IPS-18a (cell line): Measurements from ENCODE around the gene CLDN22.

Source experiments
- H3K27ac ChIP-seq: one replicate; pipeline ENCODE4 v1.5.1; 2013; ENCODE audit warnings: low read length
- H3K27me3 ChIP-seq: one replicate; pipeline ENCODE4 v1.6.1; 2013; ENCODE audit warnings: mild to moderate bottlenecking, low read length; ENCODE audit not compliant: control insufficient read depth, insufficient read depth
- H3K36me3 ChIP-seq: one replicate; pipeline ENCODE4 v1.6.1; 2013; ENCODE audit warnings: low read depth, low read length; ENCODE audit not compliant: control insufficient read depth
- H3K4me1 ChIP-seq: one replicate; pipeline ENCODE4 v1.6.1; 2013; ENCODE audit warnings: low read depth, low read length; ENCODE audit not compliant: control insufficient read depth
- H3K4me3 ChIP-seq: one replicate; pipeline ENCODE4 v1.5.1; 2013; ENCODE audit warnings: low read length
- H3K9ac ChIP-seq: one replicate; pipeline ENCODE4 v1.6.1; 2013; ENCODE audit warnings: mild to moderate bottlenecking, low read length, moderate library complexity
- H3K9me3 ChIP-seq: one replicate; pipeline ENCODE4 v1.6.1; 2013; ENCODE audit warnings: low read depth, low read length; ENCODE audit not compliant: control insufficient read depth

The CLDN22 gene

DNA sequence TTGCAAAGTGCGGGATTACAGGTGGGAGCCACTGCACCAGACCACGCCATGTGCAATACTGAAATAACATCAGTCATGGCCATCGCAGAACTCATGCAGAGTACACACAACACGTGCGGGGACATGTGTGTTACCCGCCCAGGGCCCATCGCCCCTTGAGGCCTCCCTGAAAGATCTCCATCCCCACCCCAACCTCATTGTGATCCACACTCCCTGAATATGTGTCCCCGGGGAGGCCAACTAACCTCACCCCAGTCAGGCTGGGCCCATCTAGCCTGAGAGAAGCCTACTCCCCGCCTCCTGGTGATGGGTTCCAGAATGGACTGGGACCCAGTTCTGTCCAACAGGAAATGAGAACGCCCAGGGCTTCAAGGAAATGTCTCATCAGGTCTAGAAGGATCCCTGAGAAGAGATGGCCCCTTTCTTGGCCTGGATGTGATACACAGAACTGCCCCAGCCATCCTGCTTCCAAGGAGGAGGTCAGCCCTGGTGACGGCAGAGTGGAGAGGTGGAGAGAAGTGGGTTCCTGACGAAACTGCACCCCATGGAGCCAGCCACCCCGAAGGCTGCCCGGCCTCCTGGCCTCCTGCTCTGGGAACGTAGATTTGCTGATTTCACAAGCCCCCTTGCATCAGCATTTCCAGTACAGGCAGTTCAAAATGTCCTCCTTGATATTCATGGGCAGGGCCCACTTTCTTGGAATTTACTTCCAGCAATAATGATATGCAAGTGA is 24.6 kb upstream of the CLDN22 start:
- H3K4me3 ChIP-seq = no peak overlapping the region
- no peaks in the 10 kb centered on the region for H3K36me3 ChIP-seq
- H3K9me3 ChIP-seq = no peaks in the 10 kb centered on the region
- H3K4me1 ChIP-seq = no peaks in the 10 kb centered on the region
- H3K9ac ChIP-seq = no peak overlapping the region
- H3K27ac ChIP-seq = no peak overlapping the region
- H3K27me3 ChIP-seq = no peaks in the 10 kb centered on the region

- H3K9me3 ChIP-seq = no peaks in the 10 kb centered on the region
- no peaks in the 10 kb centered on the region for H3K36me3 ChIP-seq
- no peaks in the 10 kb centered on the region for H3K27me3 ChIP-seq
- no peak overlapping the region for H3K27ac ChIP-seq
- no peaks in the 10 kb centered on the region for H3K4me1 ChIP-seq
- H3K9ac ChIP-seq = no peak overlapping the region
- no peak overlapping the region for H3K4me3 ChIP-seq
Measured at GRCh38 chr4:183343730-183344129, 23.7 kb upstream of the CLDN22 start.

DNA sequence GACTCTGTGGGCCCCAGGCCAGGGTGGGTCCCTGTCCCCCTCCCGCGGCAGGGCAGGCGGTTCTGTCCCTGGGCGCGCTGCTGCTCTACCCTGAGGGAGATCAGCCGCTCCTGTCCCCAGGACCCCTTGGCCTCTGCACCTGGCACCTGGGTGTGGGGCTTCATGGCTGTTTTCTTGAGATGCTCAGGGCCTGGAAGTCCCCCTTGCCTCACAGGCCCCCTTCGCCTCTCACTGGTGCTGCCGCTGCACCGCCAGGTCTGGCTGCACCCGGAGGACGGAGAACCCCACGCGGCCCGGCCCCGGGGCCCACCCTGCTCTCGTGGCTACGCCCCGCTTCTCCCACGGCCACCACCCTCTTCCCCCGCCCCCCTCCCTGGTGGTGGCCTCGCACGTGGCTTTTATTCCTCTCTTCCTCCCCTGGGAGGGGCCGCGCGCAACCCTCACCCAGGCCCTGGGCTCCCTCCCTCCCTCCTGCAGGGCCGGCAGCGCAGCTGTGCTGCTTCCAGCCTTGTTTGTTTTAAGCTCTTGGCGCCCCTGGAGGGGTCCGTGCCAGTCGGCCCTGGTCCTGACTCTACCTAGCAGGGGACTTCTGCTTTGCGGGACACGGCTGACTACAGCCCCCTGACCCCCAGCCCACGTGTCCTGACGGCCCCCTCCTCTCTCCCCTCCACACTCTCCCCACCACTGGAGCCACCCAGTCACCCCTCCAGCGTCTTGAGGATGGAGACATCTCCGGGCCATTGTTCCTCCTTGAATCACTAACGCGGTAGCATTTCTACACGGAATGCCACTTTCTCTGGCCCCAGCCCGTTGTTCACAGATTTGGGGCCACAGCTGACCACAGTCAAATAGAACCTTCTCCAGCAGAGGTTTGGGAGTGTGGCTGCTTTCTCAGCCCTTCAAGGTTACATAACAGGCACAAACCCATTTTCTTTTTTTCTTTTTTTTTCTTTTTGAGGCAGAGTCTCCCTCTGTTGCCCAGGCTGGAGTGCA is 22.8 kb upstream of the CLDN22 start:
- H3K36me3 ChIP-seq = no peaks in the 10 kb centered on the region
- no peak overlapping the region for H3K27ac ChIP-seq
- H3K9ac ChIP-seq = no peak overlapping the region
- no peaks in the 10 kb centered on the region for H3K9me3 ChIP-seq
- no peaks in the 10 kb centered on the region for H3K27me3 ChIP-seq
- H3K4me1 ChIP-seq = no peaks in the 10 kb centered on the region
- H3K4me3 ChIP-seq = no peak overlapping the region

DNA sequence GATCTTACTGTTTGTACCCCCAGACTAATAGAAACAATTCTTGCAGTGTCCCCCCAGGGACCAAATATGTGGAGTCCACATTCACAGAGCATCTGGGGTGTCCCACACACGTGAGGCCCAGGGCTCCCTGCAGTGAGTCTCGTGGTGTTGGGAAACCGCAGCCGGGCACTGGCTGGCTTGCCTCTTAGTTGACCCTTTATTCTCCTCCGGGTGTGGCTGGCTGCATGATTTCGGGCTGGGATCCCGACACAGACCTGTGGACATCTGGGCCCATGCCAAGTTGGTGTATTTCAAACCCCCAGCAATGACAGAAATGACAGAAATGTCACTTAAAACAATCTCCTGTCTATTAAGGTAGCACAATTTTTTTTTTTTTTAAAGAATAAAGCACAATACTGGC is 17.8 kb upstream of the CLDN22 start:
- H3K9me3 ChIP-seq = no peaks in the 10 kb centered on the region
- no peak overlapping the region for H3K9ac ChIP-seq
- no peak overlapping the region for H3K4me3 ChIP-seq
- H3K36me3 ChIP-seq = no peaks in the 10 kb centered on the region
- no peaks in the 10 kb centered on the region for H3K27me3 ChIP-seq
- no peak overlapping the region for H3K27ac ChIP-seq
- H3K4me1 ChIP-seq = no peaks in the 10 kb centered on the region

GRCh38 chr4:183337349-183337748 is 17.3 kb upstream of the CLDN22 start:
- Histone ChIP-seq H3K36me3 (no peaks in the 10 kb centered on the region), H3K4me1 (no peaks in the 10 kb centered on the region), H3K27ac (no peak overlapping the region), H3K9ac (no peak overlapping the region), H3K9me3 (no peaks in the 10 kb centered on the region), H3K4me3 (no peak overlapping the region), H3K27me3 (no peaks in the 10 kb centered on the region)

- H3K27ac ChIP-seq = no peak overlapping the region
- no peak overlapping the region for H3K4me3 ChIP-seq
- H3K4me1 ChIP-seq = no peaks in the 10 kb centered on the region
Measured at GRCh38 chr4:183335369-183335940, 15.4 kb upstream of the CLDN22 start.

DNA sequence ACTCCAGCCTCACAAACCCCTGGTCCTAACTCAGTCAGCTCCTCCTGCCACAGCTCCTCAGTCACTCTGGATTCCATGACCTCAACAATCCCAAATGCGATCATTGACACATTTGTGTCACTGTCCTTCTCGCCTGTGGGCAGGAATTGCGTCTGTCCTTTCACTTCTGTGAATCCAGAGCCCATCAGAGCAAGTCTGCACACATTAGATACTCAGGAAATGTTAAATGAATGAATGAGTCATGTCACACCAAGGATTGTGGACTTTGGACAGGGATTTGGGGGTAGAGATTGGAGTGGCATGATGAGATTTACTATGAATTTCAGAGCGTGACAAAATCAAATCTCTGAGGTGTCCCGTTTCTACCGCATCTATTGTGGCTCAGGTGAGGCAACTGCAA is 13.9 kb upstream of the CLDN22 start:
- Histone ChIP-seq H3K36me3 (no peaks in the 10 kb centered on the region), H3K4me1 (no peaks in the 10 kb centered on the region), H3K9me3 (no peaks in the 10 kb centered on the region), H3K27me3 (no peaks in the 10 kb centered on the region), H3K4me3 (no peak overlapping the region), H3K9ac (no peak overlapping the region), H3K27ac (no peak overlapping the region)

More at GRCh38 chr4:183335369-183335940, 15.4 kb upstream of the CLDN22 start:
- no peak overlapping the region for H3K9ac ChIP-seq
- no peaks in the 10 kb centered on the region for H3K9me3 ChIP-seq
- no peaks in the 10 kb centered on the region for H3K27me3 ChIP-seq
- no peaks in the 10 kb centered on the region for H3K36me3 ChIP-seq

DNA sequence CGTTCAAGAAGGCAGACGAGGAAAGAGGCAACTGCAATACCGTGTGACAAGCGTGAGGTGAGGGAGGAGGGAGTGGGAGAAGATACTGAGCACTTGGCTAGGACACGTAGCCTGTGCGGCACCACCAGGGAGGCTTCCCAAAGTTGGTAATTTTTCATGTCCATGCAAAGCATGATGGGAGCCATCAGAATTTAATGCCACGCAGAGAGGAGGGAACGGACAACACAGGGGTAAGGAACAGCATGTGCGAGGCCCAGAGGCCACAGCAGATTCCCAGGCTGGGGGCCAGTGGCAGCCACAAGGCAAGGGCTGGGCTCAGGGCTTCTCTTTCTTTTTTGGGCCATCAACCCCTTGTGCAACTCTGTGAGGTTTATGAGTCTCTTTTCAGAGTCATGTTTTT is 13.1 kb upstream of the CLDN22 start:
- Histone ChIP-seq H3K9me3 (no peaks in the 10 kb centered on the region), H3K27me3 (no peaks in the 10 kb centered on the region), H3K27ac (no peak overlapping the region), H3K4me3 (no peak overlapping the region), H3K9ac (no peak overlapping the region), H3K4me1 (no peaks in the 10 kb centered on the region), H3K36me3 (no peaks in the 10 kb centered on the region)

DNA sequence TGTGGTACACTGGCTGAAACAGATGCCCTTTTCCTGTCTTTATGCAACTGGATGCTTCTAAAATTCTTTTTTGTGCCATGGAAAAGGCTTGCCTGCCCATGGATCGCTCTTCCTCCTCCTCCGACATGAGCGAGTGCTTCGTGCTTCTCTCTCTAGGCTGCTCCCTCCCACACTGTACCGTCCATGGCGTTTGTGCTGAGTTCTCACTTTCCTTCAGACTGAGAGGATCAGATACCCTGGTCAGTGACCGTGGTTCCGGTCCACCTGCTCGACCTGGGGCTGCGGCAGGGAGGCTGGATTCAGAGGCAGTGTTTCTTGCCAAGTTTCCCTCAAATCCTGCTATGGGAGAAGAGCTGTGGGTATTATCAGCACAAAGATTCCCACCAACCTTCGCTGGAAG is 12.4 kb upstream of the CLDN22 start:
- H3K4me3 ChIP-seq = no peak overlapping the region
- H3K27me3 ChIP-seq = no peaks in the 10 kb centered on the region
- no peak overlapping the region for H3K9ac ChIP-seq
- no peaks in the 10 kb centered on the region for H3K9me3 ChIP-seq
- no peaks in the 10 kb centered on the region for H3K4me1 ChIP-seq
- H3K27ac ChIP-seq = no peak overlapping the region
- no peaks in the 10 kb centered on the region for H3K36me3 ChIP-seq

GRCh38 chr4:183330841-183331240 is 10.8 kb upstream of the CLDN22 start:
- Histone ChIP-seq H3K27me3 (no peaks in the 10 kb centered on the region), H3K9me3 (no peaks in the 10 kb centered on the region), H3K4me1 (no peaks in the 10 kb centered on the region), H3K27ac (no peak overlapping the region), H3K4me3 (no peak overlapping the region), H3K9ac (no peak overlapping the region), H3K36me3 (no peaks in the 10 kb centered on the region)

DNA sequence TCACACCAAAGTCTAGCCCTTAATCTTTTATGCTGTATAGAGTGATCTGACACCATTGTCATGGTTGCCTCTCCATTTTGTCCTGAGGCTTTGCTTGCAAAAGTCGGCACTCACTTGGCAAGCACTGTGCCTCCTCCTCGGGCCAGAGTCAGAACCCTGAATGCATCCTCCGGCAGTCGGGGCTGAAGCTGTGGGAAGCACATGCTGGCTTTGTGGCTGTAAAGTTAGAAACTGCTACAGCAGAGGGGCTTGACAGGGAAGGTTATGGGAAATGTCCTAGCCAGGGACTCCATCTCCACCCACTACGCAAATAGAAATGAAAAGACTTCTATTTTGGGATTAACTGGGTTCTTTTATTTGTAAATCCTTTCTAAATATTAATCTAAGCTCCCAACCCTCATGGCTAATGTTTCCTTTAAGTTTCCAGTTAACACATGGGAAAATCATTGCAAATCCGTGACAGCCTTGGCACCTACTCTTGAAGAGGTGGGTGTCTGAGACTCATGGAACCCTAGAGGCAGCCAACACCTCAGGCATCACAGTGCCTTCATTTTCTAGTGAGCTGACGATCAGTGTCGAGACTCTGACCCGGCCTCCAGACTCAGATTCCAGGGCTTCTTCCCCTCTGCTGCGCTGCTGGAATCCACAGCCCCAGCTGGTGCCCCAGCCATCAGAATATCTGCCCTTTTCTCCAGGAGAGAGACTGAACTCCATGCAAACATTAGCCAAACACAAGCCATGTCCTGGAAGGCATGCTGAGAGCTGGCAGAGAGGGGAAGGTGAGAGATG is 10.1 kb upstream of the CLDN22 start:
- Histone ChIP-seq H3K9ac (no peak overlapping the region), H3K27me3 (no peaks in the 10 kb centered on the region), H3K4me1 (no peaks in the 10 kb centered on the region), H3K9me3 (no peaks in the 10 kb centered on the region), H3K4me3 (no peak overlapping the region), H3K36me3 (no peaks in the 10 kb centered on the region), H3K27ac (no peak overlapping the region)
